WTC11 (cell line): ENCODE measurements around the gene SIRT2. TPM values are rescaled to one million over a fixed set of nuclear protein-coding genes. Genes with fewer than 3 reads are reported as not detected.

Source experiments
- ATAC-seq: fragments of 200-7000 bp; cut with Tn5 transposase; 2 replicates; pipeline ENCODE4 v1.10.0; 2021; ENCODE audit warnings: mild to moderate bottlenecking, moderate library complexity
- CTCF ChIA-PET: fragments of 300-600 bp; sonication (Branson Sonifier 250); formaldehyde crosslinking; loops from one replicate; lab custom pipeline; 2021; ENCODE audit warnings: antibody characterized with exemption; lab: Charles Lee
- POLR2A ChIA-PET: fragments of 350-600 bp; sonication (Branson Sonifier 250); formaldehyde crosslinking; loops from one replicate; lab custom pipeline; 2021; ENCODE audit warnings: antibody characterized with exemption; lab: Charles Lee
- DNase-seq: peaks from one replicate; pipeline ENCODE4 v3.0.0; 2021; ENCODE audit warnings: low spot score
- H3K27ac Mint-ChIP-seq: 2 replicates; pipeline ENCODE4 v1.8.0; 2021; ENCODE audit warnings: mixed read lengths
- H3K27me3 Mint-ChIP-seq: 2 replicates; pipeline ENCODE4 v1.8.0; 2021; ENCODE audit warnings: low read depth, mild to moderate bottlenecking, moderate library complexity, mixed read lengths
- H3K36me3 Mint-ChIP-seq: 2 replicates; pipeline ENCODE4 v1.8.0; 2021; ENCODE audit warnings: mixed read lengths
- H3K4me1 Mint-ChIP-seq: 2 replicates; pipeline ENCODE4 v1.8.0; 2022; ENCODE audit warnings: mixed read lengths
- H3K4me3 Mint-ChIP-seq: 2 replicates; pipeline ENCODE4 v1.8.0; 2021; ENCODE audit warnings: mild to moderate bottlenecking, moderate library complexity, mixed read lengths
- H3K9me3 Mint-ChIP-seq: 2 replicates; pipeline ENCODE4 v1.8.0; 2021; ENCODE audit warnings: mixed read lengths
- GTF2I ChIP-seq: fragments of 250-450 bp; sonication (Bioruptor Pico); conservative IDR thresholded peaks from 2 replicates; pipeline ENCODE4 v1.4.0; 2021; ENCODE audit warnings: mild to moderate bottlenecking
- JAZF1 ChIP-seq: fragments of 250-450 bp; sonication (Bioruptor Pico); IDR thresholded peaks from 2 replicates; pipeline ENCODE4 v1.9.0; 2021; ENCODE audit warnings: moderate library complexity, mild to moderate bottlenecking, inconsistent platforms
- KAT7 ChIP-seq: sonication (generic); formaldehyde crosslinking; IDR thresholded peaks from 2 replicates; pipeline ENCODE4 v1.8.1; 2023; ENCODE audit warnings: missing genetic modification reagents, mild to moderate bottlenecking, borderline replicate concordance
- MXD4 ChIP-seq: fragments of 250-450 bp; sonication (Bioruptor Pico); IDR thresholded peaks from 2 replicates; pipeline ENCODE4 v1.8.0; 2021; ENCODE audit warnings: mild to moderate bottlenecking, moderate library complexity, borderline replicate concordance
- MYBL2 ChIP-seq: sonication (generic); formaldehyde crosslinking; IDR thresholded peaks from 2 replicates; pipeline ENCODE4 v1.8.1; 2023; ENCODE audit warnings: mild to moderate bottlenecking, moderate library complexity, missing genetic modification reagents
- NFATC4 ChIP-seq: fragments of 250-450 bp; sonication (Bioruptor Pico); IDR thresholded peaks from 2 replicates; pipeline ENCODE4 v1.9.0; 2021; ENCODE audit warnings: mild to moderate bottlenecking
- NFE2L1 ChIP-seq: sonication (generic); formaldehyde crosslinking; IDR thresholded peaks from 2 replicates; pipeline ENCODE4 v1.8.1; 2023; ENCODE audit warnings: missing genetic modification reagents
- SMAD3 ChIP-seq: sonication (generic); formaldehyde crosslinking; IDR thresholded peaks from 2 replicates; pipeline ENCODE4 v1.8.0; 2022; ENCODE audit warnings: missing genetic modification reagents, mild to moderate bottlenecking, borderline replicate concordance
- TEAD1 ChIP-seq: sonication (generic); formaldehyde crosslinking; IDR thresholded peaks from 2 replicates; pipeline ENCODE4 v1.8.0; 2022; ENCODE audit warnings: mild to moderate bottlenecking, missing genetic modification reagents
- TEAD4 ChIP-seq: sonication (generic); formaldehyde crosslinking; IDR thresholded peaks from 2 replicates; pipeline ENCODE4 v1.8.0; 2022; ENCODE audit warnings: mild to moderate bottlenecking, missing genetic modification reagents
- ZNF416 ChIP-seq: fragments of 250-450 bp; sonication (Bioruptor Pico); IDR thresholded peaks from 2 replicates; pipeline ENCODE4 v1.9.0; 2021; ENCODE audit warnings: mild to moderate bottlenecking, inconsistent platforms
- total RNA-seq: library from RNA; stranded (reverse); gene quantifications from 3 replicates; pipeline ENCODE4 v1.2.3, GENCODE V29; 2021
- TF ChIP-seq, protein P1 (sequence below): fragments of 250-450 bp; sonication (Bioruptor Pico); IDR thresholded peaks from 2 replicates; pipeline ENCODE4 v1.9.0; 2021; ENCODE audit warnings: mild to moderate bottlenecking, borderline replicate concordance
- TF ChIP-seq, protein P2 (sequence below): fragments of 200-600 bp; IDR thresholded peaks from 2 replicates; pipeline ENCODE4 v1.8.0; 2022; ENCODE audit warnings: antibody characterized with exemption
- TF ChIP-seq, protein P3 (sequence below): sonication (generic); formaldehyde crosslinking; IDR thresholded peaks from 2 replicates; pipeline ENCODE4 v1.8.1; 2022; ENCODE audit warnings: mild to moderate bottlenecking, moderate library complexity, missing genetic modification reagents
- TF ChIP-seq, protein P4 (sequence below): fragments of 250-450 bp; sonication (Bioruptor Pico); IDR thresholded peaks from 2 replicates; pipeline ENCODE4 v2.1.2; 2022; ENCODE audit warnings: mild to moderate bottlenecking, moderate library complexity
- TF ChIP-seq, protein P5 (sequence below): fragments of 250-450 bp; sonication (Bioruptor Pico); IDR thresholded peaks from 2 replicates; pipeline ENCODE4 v1.9.0; 2021; ENCODE audit warnings: mild to moderate bottlenecking
- TF ChIP-seq, protein P6 (sequence below): sonication (generic); formaldehyde crosslinking; IDR thresholded peaks from 2 replicates; pipeline ENCODE4 v1.8.0; 2023; ENCODE audit warnings: missing genetic modification reagents
- TF ChIP-seq, protein P7 (sequence below): sonication (generic); formaldehyde crosslinking; IDR thresholded peaks from 2 replicates; pipeline ENCODE4 v1.8.1; 2023; ENCODE audit warnings: mild to moderate bottlenecking, missing genetic modification reagents, moderate library complexity
- TF ChIP-seq, protein P8 (sequence below): sonication (generic); formaldehyde crosslinking; IDR thresholded peaks from 2 replicates; pipeline ENCODE4 v1.8.0; 2022; ENCODE audit warnings: mild to moderate bottlenecking, missing genetic modification reagents

The SIRT2 gene
- total RNA-seq, 1 experiment from 2014 or later = 9.5 TPM

DNA sequence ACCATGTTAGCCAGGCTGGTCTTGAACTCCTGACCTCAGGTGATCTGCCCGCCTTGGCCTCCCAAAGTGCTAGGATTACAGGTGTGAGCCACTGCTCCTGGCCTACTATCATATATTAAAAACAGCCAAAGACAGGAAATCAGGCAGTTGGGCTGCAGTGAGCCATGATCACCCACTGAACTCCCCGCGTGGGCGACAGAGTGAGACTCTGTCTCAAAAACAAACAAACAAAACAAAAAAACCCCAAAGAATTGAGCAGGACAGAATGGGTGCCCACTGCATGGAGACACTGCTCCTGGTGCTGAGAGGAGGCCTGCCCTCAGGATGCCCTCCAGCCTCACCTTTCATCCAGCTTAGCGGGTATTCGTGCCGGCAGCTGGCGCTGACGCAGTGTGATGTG is 16.1 kb downstream of the SIRT2 start:
- no peak overlapping the region for H3K4me3 Mint-ChIP-seq
- no peaks in the 10 kb centered on the region for H3K9me3 Mint-ChIP-seq
- TF ChIP-seq, protein P1, sequence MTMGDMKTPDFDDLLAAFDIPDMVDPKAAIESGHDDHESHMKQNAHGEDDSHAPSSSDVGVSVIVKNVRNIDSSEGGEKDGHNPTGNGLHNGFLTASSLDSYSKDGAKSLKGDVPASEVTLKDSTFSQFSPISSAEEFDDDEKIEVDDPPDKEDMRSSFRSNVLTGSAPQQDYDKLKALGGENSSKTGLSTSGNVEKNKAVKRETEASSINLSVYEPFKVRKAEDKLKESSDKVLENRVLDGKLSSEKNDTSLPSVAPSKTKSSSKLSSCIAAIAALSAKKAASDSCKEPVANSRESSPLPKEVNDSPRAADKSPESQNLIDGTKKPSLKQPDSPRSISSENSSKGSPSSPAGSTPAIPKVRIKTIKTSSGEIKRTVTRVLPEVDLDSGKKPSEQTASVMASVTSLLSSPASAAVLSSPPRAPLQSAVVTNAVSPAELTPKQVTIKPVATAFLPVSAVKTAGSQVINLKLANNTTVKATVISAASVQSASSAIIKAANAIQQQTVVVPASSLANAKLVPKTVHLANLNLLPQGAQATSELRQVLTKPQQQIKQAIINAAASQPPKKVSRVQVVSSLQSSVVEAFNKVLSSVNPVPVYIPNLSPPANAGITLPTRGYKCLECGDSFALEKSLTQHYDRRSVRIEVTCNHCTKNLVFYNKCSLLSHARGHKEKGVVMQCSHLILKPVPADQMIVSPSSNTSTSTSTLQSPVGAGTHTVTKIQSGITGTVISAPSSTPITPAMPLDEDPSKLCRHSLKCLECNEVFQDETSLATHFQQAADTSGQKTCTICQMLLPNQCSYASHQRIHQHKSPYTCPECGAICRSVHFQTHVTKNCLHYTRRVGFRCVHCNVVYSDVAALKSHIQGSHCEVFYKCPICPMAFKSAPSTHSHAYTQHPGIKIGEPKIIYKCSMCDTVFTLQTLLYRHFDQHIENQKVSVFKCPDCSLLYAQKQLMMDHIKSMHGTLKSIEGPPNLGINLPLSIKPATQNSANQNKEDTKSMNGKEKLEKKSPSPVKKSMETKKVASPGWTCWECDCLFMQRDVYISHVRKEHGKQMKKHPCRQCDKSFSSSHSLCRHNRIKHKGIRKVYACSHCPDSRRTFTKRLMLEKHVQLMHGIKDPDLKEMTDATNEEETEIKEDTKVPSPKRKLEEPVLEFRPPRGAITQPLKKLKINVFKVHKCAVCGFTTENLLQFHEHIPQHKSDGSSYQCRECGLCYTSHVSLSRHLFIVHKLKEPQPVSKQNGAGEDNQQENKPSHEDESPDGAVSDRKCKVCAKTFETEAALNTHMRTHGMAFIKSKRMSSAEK (CRISPR knock-in tag) = no peak
- no peak for TF ChIP-seq JAZF1
- TF ChIP-seq SMAD3 (CRISPR knock-in tag) = no peak
- TF ChIP-seq, protein P2, sequence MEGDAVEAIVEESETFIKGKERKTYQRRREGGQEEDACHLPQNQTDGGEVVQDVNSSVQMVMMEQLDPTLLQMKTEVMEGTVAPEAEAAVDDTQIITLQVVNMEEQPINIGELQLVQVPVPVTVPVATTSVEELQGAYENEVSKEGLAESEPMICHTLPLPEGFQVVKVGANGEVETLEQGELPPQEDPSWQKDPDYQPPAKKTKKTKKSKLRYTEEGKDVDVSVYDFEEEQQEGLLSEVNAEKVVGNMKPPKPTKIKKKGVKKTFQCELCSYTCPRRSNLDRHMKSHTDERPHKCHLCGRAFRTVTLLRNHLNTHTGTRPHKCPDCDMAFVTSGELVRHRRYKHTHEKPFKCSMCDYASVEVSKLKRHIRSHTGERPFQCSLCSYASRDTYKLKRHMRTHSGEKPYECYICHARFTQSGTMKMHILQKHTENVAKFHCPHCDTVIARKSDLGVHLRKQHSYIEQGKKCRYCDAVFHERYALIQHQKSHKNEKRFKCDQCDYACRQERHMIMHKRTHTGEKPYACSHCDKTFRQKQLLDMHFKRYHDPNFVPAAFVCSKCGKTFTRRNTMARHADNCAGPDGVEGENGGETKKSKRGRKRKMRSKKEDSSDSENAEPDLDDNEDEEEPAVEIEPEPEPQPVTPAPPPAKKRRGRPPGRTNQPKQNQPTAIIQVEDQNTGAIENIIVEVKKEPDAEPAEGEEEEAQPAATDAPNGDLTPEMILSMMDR = no peak
- TF ChIP-seq, protein P3, sequence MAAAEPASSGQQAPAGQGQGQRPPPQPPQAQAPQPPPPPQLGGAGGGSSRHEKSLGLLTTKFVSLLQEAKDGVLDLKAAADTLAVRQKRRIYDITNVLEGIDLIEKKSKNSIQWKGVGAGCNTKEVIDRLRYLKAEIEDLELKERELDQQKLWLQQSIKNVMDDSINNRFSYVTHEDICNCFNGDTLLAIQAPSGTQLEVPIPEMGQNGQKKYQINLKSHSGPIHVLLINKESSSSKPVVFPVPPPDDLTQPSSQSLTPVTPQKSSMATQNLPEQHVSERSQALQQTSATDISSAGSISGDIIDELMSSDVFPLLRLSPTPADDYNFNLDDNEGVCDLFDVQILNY (CRISPR knock-in tag) = no peak
- TF ChIP-seq TEAD4 (CRISPR knock-in tag) = no peak
- no peak for TF ChIP-seq NFE2L1 (CRISPR knock-in tag)
- TF ChIP-seq, protein P4, sequence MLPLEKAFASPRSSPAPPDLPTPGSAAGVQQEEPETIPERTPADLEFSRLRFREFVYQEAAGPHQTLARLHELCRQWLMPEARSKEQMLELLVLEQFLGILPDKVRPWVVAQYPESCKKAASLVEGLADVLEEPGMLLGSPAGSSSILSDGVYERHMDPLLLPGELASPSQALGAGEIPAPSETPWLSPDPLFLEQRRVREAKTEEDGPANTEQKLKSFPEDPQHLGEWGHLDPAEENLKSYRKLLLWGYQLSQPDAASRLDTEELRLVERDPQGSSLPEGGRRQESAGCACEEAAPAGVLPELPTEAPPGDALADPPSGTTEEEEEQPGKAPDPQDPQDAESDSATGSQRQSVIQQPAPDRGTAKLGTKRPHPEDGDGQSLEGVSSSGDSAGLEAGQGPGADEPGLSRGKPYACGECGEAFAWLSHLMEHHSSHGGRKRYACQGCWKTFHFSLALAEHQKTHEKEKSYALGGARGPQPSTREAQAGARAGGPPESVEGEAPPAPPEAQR (CRISPR knock-in tag) = no peak
- TF ChIP-seq, protein P5, sequence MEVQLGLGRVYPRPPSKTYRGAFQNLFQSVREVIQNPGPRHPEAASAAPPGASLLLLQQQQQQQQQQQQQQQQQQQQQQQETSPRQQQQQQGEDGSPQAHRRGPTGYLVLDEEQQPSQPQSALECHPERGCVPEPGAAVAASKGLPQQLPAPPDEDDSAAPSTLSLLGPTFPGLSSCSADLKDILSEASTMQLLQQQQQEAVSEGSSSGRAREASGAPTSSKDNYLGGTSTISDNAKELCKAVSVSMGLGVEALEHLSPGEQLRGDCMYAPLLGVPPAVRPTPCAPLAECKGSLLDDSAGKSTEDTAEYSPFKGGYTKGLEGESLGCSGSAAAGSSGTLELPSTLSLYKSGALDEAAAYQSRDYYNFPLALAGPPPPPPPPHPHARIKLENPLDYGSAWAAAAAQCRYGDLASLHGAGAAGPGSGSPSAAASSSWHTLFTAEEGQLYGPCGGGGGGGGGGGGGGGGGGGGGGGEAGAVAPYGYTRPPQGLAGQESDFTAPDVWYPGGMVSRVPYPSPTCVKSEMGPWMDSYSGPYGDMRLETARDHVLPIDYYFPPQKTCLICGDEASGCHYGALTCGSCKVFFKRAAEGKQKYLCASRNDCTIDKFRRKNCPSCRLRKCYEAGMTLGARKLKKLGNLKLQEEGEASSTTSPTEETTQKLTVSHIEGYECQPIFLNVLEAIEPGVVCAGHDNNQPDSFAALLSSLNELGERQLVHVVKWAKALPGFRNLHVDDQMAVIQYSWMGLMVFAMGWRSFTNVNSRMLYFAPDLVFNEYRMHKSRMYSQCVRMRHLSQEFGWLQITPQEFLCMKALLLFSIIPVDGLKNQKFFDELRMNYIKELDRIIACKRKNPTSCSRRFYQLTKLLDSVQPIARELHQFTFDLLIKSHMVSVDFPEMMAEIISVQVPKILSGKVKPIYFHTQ (CRISPR knock-in tag) = no peak
- TF ChIP-seq, protein P6, sequence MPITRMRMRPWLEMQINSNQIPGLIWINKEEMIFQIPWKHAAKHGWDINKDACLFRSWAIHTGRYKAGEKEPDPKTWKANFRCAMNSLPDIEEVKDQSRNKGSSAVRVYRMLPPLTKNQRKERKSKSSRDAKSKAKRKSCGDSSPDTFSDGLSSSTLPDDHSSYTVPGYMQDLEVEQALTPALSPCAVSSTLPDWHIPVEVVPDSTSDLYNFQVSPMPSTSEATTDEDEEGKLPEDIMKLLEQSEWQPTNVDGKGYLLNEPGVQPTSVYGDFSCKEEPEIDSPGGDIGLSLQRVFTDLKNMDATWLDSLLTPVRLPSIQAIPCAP (CRISPR knock-in tag) = no peak
- no peak for TF ChIP-seq MYBL2 (CRISPR knock-in tag)
- TF ChIP-seq, protein P7, sequence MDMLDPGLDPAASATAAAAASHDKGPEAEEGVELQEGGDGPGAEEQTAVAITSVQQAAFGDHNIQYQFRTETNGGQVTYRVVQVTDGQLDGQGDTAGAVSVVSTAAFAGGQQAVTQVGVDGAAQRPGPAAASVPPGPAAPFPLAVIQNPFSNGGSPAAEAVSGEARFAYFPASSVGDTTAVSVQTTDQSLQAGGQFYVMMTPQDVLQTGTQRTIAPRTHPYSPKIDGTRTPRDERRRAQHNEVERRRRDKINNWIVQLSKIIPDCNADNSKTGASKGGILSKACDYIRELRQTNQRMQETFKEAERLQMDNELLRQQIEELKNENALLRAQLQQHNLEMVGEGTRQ (CRISPR knock-in tag) = no peak
- TF ChIP-seq MXD4 = no peak
- TF ChIP-seq ZNF416 (CRISPR knock-in tag) = no peak
- no peak for TF ChIP-seq KAT7 (CRISPR knock-in tag)
- no peak for TF ChIP-seq TEAD1
- TF ChIP-seq GTF2I (CRISPR knock-in tag) = no peak
- TF ChIP-seq NFATC4 (CRISPR knock-in tag) = no peak
- TF ChIP-seq, protein P8, sequence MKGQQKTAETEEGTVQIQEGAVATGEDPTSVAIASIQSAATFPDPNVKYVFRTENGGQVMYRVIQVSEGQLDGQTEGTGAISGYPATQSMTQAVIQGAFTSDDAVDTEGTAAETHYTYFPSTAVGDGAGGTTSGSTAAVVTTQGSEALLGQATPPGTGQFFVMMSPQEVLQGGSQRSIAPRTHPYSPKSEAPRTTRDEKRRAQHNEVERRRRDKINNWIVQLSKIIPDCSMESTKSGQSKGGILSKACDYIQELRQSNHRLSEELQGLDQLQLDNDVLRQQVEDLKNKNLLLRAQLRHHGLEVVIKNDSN (CRISPR knock-in tag) = no peak
- no peaks in the 10 kb centered on the region for H3K36me3 Mint-ChIP-seq
- no peak overlapping the region for H3K27ac Mint-ChIP-seq
- DNase-seq (no peak), ATAC-seq (no peak)
- H3K4me1 Mint-ChIP-seq = peaks cover 11% of the 10 kb centered on the region
- no peaks in the 10 kb centered on the region for H3K27me3 Mint-ChIP-seq
- POLR2A ChIA-PET = interaction anchor here (1.1 kb wide), 1 partner anchor 34 kb away, joined by 5 read pairs; no protein-coding TSS in a partner anchor
- CTCF ChIA-PET = interaction anchor here (1.9 kb wide), 1 partner anchor 48 kb away, joined by 5 read pairs; the partner anchor contains the start of genes MRPS12 and SARS2
